D721Med (cell line): ENCODE data around the gene ABCC2.

Experiments
- DNase-seq: peaks from one replicate; pipeline ENCODE4 v3.0.0; 2011; ENCODE audit warnings: low spot score; ENCODE audit not compliant: insufficient read length
- FAIRE-seq: peaks from 2 replicates; lab custom pipeline; 2011; peaks lifted over from hg19 to GRCh38; lab: Jason Lieb, UNC
- TF ChIP-seq, protein P1 (sequence below): IDR thresholded peaks from 2 replicates; pipeline ENCODE4 v1.5.1; 2012; ENCODE audit warnings: mild to moderate bottlenecking, control low read depth; ENCODE audit not compliant: insufficient read depth; ENCODE audit errors: missing control alignments

The ABCC2 gene

DNA sequence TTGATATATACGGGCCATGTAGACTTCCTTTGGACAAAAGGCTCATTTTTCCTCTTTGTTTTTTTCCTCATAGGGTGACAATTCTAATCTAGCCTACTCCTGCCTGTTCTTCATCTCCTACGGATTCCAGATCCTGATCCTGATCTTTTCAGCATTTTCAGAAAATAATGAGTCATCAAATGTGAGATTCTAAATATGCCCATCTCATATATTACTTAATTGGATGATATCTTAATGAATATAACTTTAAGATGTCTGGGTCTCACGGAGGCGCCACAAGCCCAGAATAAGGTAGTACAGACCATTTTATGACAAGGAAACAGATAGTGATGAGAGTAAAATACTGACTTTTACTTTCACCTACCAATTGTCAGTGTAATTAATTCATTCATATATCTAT lies 11.4 kb downstream of the ABCC2 start:
- TF ChIP-seq, protein P1, sequence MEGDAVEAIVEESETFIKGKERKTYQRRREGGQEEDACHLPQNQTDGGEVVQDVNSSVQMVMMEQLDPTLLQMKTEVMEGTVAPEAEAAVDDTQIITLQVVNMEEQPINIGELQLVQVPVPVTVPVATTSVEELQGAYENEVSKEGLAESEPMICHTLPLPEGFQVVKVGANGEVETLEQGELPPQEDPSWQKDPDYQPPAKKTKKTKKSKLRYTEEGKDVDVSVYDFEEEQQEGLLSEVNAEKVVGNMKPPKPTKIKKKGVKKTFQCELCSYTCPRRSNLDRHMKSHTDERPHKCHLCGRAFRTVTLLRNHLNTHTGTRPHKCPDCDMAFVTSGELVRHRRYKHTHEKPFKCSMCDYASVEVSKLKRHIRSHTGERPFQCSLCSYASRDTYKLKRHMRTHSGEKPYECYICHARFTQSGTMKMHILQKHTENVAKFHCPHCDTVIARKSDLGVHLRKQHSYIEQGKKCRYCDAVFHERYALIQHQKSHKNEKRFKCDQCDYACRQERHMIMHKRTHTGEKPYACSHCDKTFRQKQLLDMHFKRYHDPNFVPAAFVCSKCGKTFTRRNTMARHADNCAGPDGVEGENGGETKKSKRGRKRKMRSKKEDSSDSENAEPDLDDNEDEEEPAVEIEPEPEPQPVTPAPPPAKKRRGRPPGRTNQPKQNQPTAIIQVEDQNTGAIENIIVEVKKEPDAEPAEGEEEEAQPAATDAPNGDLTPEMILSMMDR = no peak
- DNase-seq (no peak), FAIRE-seq (no peak)

DNA sequence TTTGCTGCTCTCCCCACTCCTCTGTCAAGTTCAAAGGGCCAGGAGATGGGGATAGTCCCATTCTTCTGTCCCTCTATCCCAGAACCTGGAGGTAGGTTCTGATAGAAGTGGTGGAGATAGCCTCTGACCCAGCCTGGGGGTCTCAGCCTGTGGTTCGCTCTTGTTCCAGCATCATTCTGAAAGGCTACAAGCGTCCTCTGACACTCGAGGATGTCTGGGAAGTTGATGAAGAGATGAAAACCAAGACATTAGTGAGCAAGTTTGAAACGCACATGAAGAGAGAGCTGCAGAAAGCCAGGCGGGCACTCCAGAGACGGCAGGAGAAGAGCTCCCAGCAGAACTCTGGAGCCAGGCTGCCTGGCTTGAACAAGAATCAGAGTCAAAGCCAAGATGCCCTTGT lies 14.5 kb downstream of the ABCC2 start:
- DNase-seq = no peak
- TF ChIP-seq, protein P1 = no peak
- FAIRE-seq = no peak

DNA sequence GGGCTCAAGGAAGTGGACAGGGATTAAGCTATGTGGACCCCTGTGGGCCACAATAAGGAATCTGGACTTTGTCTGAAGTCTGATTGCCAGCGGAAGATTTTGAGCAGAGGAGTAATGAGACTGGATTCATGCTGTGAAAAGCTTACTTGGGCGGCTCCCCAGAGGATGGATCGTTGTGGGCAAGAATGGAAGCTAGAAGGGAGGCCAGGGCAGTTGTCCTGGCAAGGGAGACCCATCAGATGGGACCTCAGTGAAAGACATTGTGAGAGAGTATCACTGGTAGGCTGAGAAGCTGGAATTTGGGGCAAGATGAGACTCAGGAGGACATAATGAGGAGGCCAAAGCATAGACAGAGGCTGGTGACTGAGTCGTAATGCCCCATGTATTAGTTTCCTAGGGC lies 15.6 kb downstream of the ABCC2 start:
- FAIRE-seq (no peak), DNase-seq (no peak)
- TF ChIP-seq, protein P1 = no peak

DNA sequence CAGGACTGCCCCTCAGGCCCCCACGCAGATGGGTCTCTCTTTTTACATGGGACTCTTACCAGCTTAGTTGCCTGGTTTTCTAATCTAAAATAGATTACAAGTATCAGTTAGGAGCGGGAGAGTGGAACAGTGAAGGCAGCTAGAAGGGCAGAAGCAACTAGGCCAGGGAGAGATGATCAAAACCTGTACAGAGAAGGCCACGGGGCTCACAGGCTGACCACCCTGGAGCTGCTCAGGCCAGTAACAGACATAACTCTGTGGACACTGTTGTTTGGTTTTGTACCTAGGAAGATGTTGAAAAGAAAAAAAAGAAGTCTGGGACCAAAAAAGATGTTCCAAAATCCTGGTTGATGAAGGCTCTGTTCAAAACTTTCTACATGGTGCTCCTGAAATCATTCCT lies 16.5 kb downstream of the ABCC2 start:
- DNase-seq (no peak), FAIRE-seq (no peak)
- TF ChIP-seq, protein P1 = no peak

DNA sequence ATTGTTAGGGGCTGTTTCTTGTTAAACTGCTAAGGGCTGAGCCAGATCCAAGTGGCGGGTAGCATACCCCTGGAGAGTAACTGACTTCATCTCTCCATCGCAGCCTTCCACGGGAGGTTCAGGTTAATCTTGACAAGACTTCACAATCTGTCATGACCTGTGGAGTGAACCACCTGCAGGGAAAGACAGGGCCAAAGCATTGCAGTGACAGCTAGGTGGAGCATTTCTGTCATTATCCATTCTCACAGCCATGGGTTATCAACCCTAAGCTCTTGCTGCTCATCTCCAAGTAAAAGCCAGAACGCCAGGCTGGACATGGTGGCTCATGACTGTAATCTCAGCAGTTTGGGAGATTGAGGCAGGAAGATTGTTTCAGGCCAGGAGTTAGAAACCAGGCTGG lies 17.2 kb downstream of the ABCC2 start:
- DNase-seq (no peak), FAIRE-seq (no peak)
- TF ChIP-seq, protein P1 = no peak

DNA sequence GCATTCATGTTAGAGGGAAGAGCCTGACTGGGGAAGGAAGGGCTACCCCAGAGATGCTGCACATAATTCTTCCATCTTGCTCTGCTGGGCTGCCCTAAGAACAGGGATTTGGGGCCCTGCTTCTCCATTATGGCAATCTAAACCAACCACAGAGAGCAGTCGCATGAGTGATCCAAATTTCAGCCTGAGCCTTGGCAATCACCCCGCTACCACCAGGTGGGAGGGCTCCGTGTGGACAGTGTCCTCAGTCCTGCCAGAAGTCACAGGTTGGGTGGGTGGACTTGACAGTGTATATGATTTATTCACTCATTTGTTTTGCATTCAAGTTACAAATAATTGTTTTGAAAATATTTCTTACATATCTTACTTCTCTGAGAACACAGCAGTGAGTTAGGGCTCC lies 22.0 kb downstream of the ABCC2 start:
- TF ChIP-seq, protein P1 = no peak
- no peak for FAIRE-seq
- no peak for DNase-seq

DNA sequence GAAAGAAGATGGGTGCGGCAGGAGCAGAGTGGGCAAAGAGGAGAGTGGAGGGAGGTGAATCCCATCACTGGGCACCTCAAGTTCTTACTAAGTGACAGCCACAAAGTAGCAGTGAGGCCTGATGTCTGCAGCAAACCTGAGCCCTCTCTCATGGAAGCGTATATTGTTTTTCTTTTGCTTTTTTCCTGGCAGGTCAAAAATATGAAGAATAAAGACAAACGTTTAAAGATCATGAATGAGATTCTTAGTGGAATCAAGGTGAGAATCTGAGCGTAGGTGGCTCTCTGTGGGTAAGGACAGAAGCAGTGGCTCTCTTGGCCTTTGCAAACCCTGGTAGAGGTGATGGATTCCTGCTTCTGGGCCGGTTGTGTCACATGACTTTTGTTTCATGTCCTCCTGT lies 22.8 kb downstream of the ABCC2 start:
- DNase-seq (no peak), FAIRE-seq (no peak)
- TF ChIP-seq, protein P1 = no peak
